GM13977 (cell line): Measurements from ENCODE around the gene PTF1A.

Source experiments
- DNase-seq: peaks from one replicate; pipeline ENCODE4 v3.0.0; 2012; ENCODE audit warnings: low spot score
- in situ Hi-C: fragments of 300-500 bp; cut with MboI; formaldehyde crosslinking; loops from one replicate; pipeline ENCODE4 v1.12.0; 2022; ENCODE audit warnings: low sequenced_read_pairs, low pct_unique_long_range_greater_than_20kb, mixed read lengths, inconsistent platforms; ENCODE audit not compliant: unreplicated experiment
- TF ChIP-seq, protein P1 (sequence below): IDR thresholded peaks from 2 replicates; pipeline ENCODE4 v1.5.1; 2012; ENCODE audit warnings: mild to moderate bottlenecking, control low read depth; ENCODE audit not compliant: insufficient read depth; ENCODE audit errors: extremely low read depth, missing control alignments

Gene PTF1A

DNA sequence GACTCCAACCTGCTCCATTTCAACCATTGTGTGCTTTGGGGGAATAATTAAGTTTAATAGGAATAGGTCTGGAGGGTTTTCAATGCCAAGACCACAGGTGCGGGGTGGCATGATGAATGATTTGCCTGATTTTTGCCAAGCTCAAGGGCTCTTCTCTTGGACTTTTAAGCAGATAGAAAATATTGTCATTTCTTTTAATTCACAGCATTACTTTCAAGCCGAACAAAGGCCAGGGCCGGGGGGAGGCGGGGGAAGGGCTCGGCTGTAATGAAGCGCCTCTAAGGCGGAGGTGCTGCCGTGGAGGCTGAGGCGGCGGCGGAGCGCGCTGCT is 6.5 kb downstream of the PTF1A start:
- DNase-seq, result no peak
- in situ Hi-C loops, result no loop called here

DNA sequence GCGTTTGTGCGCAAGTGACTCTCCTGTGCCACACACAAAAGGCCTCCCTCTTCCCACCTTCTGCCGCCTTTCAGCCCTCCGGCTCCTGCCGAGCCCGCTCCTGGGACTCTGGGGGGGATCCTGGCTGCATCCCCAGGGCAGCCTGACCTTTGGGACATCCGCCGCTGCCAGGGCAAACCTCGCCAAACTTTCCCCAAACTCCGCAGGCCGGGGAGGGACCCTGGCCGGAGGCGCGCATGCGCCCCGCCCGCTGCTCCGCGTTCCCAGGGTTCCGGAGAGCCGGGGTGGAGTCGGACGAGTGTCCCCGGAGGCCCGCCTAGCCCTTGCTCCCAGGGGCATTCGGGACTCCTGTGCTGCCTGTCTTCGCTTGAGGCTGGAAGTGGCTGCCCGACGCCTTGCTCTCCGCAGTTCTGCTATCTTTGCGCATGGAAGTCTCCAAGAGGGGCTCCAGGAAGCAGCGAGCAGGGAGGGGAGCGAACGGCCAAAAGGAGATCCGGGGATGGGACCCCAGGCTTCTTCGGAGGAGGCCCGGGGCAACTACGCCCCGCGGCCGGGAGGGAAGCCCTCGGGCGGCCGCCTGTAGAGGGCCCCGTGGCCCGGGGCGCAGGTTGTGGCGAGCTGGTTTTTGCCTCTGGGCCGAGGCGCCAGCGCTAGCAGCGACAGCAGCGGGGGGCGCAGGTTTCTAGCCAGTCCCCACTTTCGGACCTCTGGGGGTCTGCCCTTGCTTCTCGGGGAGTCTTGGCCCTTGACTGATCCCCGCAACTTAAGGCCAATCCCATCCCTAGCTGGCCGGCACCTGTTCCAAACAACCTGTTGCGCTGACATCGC is 7.0 kb downstream of the PTF1A start:
- DNase-seq, result no peak
- TF ChIP-seq, protein P1, sequence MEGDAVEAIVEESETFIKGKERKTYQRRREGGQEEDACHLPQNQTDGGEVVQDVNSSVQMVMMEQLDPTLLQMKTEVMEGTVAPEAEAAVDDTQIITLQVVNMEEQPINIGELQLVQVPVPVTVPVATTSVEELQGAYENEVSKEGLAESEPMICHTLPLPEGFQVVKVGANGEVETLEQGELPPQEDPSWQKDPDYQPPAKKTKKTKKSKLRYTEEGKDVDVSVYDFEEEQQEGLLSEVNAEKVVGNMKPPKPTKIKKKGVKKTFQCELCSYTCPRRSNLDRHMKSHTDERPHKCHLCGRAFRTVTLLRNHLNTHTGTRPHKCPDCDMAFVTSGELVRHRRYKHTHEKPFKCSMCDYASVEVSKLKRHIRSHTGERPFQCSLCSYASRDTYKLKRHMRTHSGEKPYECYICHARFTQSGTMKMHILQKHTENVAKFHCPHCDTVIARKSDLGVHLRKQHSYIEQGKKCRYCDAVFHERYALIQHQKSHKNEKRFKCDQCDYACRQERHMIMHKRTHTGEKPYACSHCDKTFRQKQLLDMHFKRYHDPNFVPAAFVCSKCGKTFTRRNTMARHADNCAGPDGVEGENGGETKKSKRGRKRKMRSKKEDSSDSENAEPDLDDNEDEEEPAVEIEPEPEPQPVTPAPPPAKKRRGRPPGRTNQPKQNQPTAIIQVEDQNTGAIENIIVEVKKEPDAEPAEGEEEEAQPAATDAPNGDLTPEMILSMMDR, result no peak
- in situ Hi-C loops, result no loop called here

More for the DNA sequence above, 6.5 kb downstream of the PTF1A start:
- TF ChIP-seq, protein P1, result no peak

DNA sequence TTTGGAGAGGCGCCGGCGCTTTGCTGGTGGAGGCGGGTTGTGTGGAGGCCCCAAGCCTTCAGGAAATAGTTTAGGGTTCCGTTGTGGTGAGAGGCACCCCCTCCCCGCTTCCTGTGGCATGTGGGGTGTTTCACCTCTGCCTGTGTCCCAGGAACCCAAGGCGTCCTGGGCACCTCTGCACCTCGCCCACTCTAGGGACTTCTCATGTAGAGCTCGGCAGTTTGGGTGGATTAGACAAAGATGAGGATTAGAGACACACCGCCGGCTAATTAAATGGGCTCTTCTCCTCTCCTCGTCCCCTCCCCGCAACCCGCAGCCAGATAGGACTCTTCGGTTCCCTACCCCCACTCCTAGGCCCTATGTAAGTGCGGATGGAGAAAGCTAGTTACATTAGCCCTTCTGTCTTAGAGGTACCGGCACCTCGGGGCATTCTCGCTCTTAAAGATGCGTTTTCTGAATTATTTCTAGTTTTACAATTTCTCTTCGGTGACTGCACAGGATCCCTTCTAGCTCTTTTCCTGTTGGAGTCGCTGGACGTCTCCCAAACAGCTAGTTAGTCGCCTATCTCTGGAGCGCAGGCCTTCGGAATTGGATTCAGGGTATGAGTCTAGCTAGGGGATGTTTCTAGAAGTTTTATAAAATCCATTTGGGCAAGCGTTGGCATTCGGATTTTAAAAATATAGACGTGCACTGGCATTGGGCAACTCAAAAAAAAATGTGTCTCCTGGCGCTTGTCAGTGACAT is 7.8 kb downstream of the PTF1A start:
- DNase-seq, result no peak
- in situ Hi-C loops, result no loop called here
- TF ChIP-seq, protein P1, result no peak

DNA sequence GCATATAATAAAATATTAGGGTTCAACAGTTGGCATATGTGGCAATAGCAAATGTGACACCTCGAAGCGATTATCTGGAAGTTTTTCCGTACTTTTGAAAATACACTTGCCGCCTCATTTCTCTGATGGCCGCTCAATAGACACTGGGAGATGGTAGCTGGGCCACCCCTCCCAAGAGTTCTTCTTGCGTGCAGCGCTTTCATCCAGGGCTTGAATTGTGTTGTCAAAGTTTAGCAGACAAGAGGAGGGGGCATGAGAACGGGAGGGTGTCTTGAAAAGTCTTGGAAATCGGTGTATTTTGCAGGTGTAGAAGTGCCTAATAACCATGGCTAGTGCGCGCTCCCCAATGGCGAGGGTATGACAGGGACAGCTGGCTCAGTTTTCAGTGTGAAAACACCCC is 8.5 kb downstream of the PTF1A start:
- in situ Hi-C loops, result no loop called here
- no peak for DNase-seq
- TF ChIP-seq, protein P1, result no peak

DNA sequence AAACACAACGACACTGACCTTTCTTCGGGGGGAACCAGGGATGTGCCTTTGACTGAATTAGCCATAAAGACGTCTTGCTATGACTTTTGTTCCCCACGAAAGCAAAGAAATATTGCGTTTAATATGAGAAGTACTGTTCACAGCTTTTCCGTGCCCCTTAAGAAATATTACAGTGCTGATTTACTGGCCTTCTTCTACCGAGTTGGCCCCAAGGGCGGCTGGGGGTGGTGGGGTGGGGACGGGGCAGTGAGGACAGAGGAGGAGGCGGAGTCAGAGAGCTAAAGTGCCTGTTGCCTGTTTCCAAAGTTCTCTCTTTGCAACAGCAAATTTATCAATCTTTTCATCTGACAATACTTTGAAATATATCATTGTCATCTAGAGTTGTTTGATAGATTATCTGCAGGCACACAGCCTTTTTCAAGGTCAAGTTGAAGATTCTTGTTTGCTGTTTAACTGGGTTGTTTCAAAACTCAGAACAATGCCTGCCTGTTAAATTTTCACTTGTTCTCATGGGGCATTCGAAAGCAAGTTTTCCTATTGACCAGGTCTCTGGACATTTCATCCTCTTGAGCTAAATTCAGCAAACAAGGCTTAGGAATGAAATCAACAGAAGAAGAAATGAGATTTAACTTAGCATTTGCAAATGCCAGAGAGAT is 9.0 kb downstream of the PTF1A start:
- TF ChIP-seq, protein P1, result no peak
- no peak for DNase-seq
- in situ Hi-C loops, result no loop called here

DNA sequence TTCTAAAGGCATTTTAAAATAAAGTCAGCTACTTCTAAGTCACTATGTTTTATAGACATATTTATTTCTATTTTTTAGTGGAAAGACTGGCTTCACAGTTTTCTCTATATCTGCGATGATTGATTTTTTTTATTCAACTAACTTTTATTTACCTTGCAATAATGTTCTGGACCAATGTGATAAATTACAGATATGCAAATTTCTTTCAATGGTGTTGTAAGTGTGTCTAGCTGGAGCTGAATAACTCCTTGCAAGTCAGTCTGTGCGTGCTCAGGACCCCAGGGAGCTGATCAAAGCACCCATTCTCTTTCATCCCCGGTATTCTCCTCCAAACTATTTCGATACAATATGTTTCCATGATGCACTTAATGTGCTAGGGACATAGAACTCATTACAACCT is 9.7 kb downstream of the PTF1A start:
- no peak for DNase-seq
- in situ Hi-C loops, result no loop called here
- TF ChIP-seq, protein P1, result no peak
